SU-DHL-6 (cell line): ENCODE measurements around the gene PKP2.

Experiments used
- H2AFZ ChIP-seq: fragments of 200-600 bp; sonication (generic); 2 replicates; pipeline ENCODE4 v1.6.1; 2014; ENCODE audit warnings: low read depth, mild to moderate bottlenecking, moderate library complexity, mixed read lengths, antibody characterized with exemption, low read length; ENCODE audit not compliant: severe bottlenecking
- H3F3A ChIP-seq: fragments of 200-600 bp; shearing (Covaris generic); 2 replicates; pipeline ENCODE4 v1.6.0; 2016; ENCODE audit warnings: antibody characterized with exemption, mild to moderate bottlenecking; ENCODE audit not compliant: insufficient read depth
- H3K27ac ChIP-seq: fragments of 200-600 bp; sonication (generic); 2 replicates; pipeline ENCODE4 v1.5.1; 2016; ENCODE audit warnings: low read depth, mild to moderate bottlenecking, low read length, moderate library complexity, mixed read lengths
- H3K27me3 ChIP-seq: fragments of 200-600 bp; sonication (generic), shearing (Covaris generic); 2 replicates; pipeline ENCODE4 v1.6.0; 2014; ENCODE audit warnings: mild to moderate bottlenecking, low read length
- H3K36me3 ChIP-seq: fragments of 200-600 bp; sonication (generic); 2 replicates; pipeline ENCODE4 v1.6.1; 2014; ENCODE audit warnings: mild to moderate bottlenecking, low read length, mixed read lengths
- H3K4me2 ChIP-seq: fragments of 300-600, 200-600 bp; shearing (Covaris generic), sonication (generic); 2 replicates; pipeline ENCODE4 v1.6.0; 2014; ENCODE audit warnings: low read length, low read depth, mild to moderate bottlenecking; ENCODE audit not compliant: poor library complexity, severe bottlenecking
- H3K4me3 ChIP-seq: fragments of 200-600 bp; sonication (generic); 2 replicates; pipeline ENCODE4 v1.5.1; 2014; ENCODE audit warnings: antibody characterized with exemption, low read length, mild to moderate bottlenecking, mixed read lengths; ENCODE audit not compliant: insufficient read depth, poor library complexity, severe bottlenecking
- H3K79me2 ChIP-seq: fragments of 200-600 bp; sonication (generic); 2 replicates; pipeline ENCODE4 v1.6.1; 2014; ENCODE audit warnings: mild to moderate bottlenecking, low read length, moderate library complexity; ENCODE audit not compliant: insufficient read depth
- H3K9ac ChIP-seq: fragments of 200-600 bp; sonication (generic); 2 replicates; pipeline ENCODE4 v1.7.0; 2014; ENCODE audit warnings: mild to moderate bottlenecking, low read length
- H3K9me2 ChIP-seq: fragments of 200-600 bp; sonication (generic); replicated peaks from 2 replicates; pipeline ENCODE4 v1.6.1; 2014; ENCODE audit warnings: low read length; ENCODE audit not compliant: insufficient read depth
- H3K9me3 ChIP-seq: fragments of 200-600 bp; sonication (generic); 2 replicates; pipeline ENCODE4 v1.6.1; 2014; ENCODE audit warnings: low read length, mixed read lengths; ENCODE audit not compliant: insufficient read depth
- H4K20me1 ChIP-seq: fragments of 200-600 bp; sonication (generic); 2 replicates; pipeline ENCODE4 v1.6.1; 2014; ENCODE audit warnings: low read depth, mild to moderate bottlenecking, antibody characterized with exemption, low read length, moderate library complexity, mixed read lengths
- CTCF ChIP-seq: fragments of 200-600 bp; sonication (generic); IDR thresholded peaks from one replicate; pipeline ENCODE4 v1.5.1; 2017; ENCODE audit warnings: antibody characterized with exemption, mild to moderate bottlenecking, low read length, moderate library complexity; ENCODE audit not compliant: insufficient read depth, poor library complexity, severe bottlenecking
- EZH2phosphoT487 ChIP-seq: fragments of 200-600 bp; sonication (generic), shearing (Covaris generic); conservative IDR thresholded peaks from 2 replicates; pipeline ENCODE4 v1.6.1; 2018; ENCODE audit warnings: mild to moderate bottlenecking, antibody characterized with exemption, low read length, moderate library complexity, mixed read lengths

The PKP2 gene

GRCh38 chr12:32921397-32921796 lies 24.8 kb upstream of the PKP2 start:
- Histone ChIP-seq H3K27ac (no peak overlapping the region), H3K4me2 (no peak overlapping the region), H3K4me3 (no peak overlapping the region), H3K9ac (no peak overlapping the region), H2AFZ (no peak overlapping the region), H3K9me3 (no peaks in the 10 kb centered on the region), H3K36me3 (no peaks in the 10 kb centered on the region), H3K27me3 (no peaks in the 10 kb centered on the region), H3F3A (no peaks in the 10 kb centered on the region), H3K9me2 (no peaks in the 10 kb centered on the region), H3K79me2 (no peaks in the 10 kb centered on the region), H4K20me1 (no peaks in the 10 kb centered on the region)
- TF ChIP-seq EZH2phosphoT487 (no peak), CTCF (no peak)

DNA sequence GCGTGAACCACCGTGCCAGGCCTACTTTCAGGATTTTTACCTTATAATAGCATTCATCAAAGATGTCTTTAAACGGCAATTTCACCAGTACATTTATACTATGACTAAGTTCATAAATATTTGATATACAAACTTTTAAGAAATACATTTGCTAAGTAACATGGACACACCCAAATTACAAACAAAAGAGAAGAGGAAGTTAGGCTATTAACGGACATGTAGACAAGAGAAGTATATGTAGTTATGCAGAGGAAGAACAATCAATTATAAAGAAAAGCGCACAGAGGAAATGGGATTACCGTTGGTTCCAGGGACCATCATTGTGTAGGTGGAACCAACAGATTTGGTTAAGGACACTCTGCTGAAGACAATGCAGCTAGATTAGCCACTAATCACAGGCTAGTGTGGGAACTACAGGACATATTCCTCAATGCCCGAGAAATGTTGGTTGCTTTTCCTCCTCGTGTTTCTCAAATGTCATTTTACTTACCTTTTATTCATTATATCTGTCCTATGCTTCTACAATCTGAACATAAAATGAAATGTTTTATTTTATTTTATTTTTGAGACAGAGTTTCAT lies 24.0 kb upstream of the PKP2 start:
- H3K27me3 ChIP-seq: no peaks in the 10 kb centered on the region
- no peak overlapping the region for H3K4me2 ChIP-seq
- H3K36me3 ChIP-seq: no peaks in the 10 kb centered on the region
- H3K9me3 ChIP-seq: no peaks in the 10 kb centered on the region
- H3K4me3 ChIP-seq: no peak overlapping the region
- no peak for TF ChIP-seq EZH2phosphoT487
- TF ChIP-seq CTCF: no peak
- H3K9me2 ChIP-seq: no peaks in the 10 kb centered on the region
- no peaks in the 10 kb centered on the region for H3K79me2 ChIP-seq
- H3F3A ChIP-seq: no peaks in the 10 kb centered on the region
- no peaks in the 10 kb centered on the region for H4K20me1 ChIP-seq
- no peak overlapping the region for H3K27ac ChIP-seq
- no peak overlapping the region for H3K9ac ChIP-seq
- no peak overlapping the region for H2AFZ ChIP-seq

DNA sequence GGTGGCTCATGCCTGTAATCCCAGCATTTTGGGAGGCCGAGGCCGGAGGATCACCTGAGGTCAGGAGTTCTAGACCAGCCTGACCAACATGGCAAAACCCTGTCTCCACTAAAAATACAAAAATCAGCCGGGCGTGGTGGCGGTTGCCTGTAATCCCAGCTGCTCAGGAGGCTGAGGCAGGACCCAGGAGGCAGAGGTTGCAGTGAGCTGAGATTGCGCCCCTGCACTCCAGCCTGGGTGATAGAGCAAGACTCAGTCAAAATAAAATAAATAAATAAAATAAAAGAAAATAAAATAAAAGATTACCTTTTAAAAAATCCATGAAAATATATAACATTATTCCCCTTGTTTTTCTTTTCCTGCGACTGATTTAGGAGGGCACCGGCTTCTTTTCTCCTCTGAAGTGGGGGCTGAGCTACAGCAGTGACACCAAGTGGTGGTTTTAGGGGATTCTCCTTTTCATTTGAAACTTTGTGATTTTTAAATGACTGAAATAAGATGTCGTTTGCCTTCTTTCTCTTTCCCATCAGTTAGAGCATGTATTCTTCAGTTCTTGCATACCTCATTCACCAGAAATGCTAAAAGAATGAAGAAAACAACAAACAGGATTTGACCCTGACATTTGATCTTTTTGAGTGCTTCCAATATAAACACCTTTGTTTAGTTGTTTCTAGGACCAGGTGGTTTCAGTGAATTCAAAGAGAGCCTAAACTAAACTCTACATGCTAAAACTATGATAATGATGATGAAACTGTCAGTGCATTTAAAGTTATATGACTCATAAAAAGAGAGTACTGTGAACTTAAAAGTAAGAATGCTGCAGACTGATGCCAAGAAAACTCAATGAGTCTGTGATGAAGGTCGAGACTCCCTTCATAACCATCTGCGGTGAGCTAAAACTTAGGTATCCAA lies 22.6 kb upstream of the PKP2 start:
- no peak overlapping the region for H3K4me3 ChIP-seq
- H3K27ac ChIP-seq: no peak overlapping the region
- H3K9me2 ChIP-seq: no peaks in the 10 kb centered on the region
- H4K20me1 ChIP-seq: no peaks in the 10 kb centered on the region
- no peak overlapping the region for H3K4me2 ChIP-seq
- H3F3A ChIP-seq: no peaks in the 10 kb centered on the region
- H3K9ac ChIP-seq: no peak overlapping the region
- H3K9me3 ChIP-seq: no peaks in the 10 kb centered on the region
- H3K36me3 ChIP-seq: no peaks in the 10 kb centered on the region
- TF ChIP-seq CTCF (peak; percentile 28), EZH2phosphoT487 (no peak)
- H2AFZ ChIP-seq: no peak overlapping the region
- no peaks in the 10 kb centered on the region for H3K27me3 ChIP-seq
- no peaks in the 10 kb centered on the region for H3K79me2 ChIP-seq
